Left ventricle myocardium inferior (tissue), 1 donor: ENCODE measurements around the gene TEX52. TPM values are rescaled to one million over a fixed set of nuclear protein-coding genes. Genes with fewer than 3 reads are reported as not detected.

Experiments used
- DNase-seq: peaks from one replicate; pipeline ENCODE4 v3.0.0-alpha.2; 2020
- H3K27ac ChIP-seq: fragments of 200-600 bp; replicated peaks from 2 replicates; pipeline ENCODE4 v1.8.0; 2021
- H3K27me3 ChIP-seq: fragments of 200-600 bp; 2 replicates; pipeline ENCODE4 v1.8.0; 2021; ENCODE audit warnings: low read depth
- H3K36me3 ChIP-seq: fragments of 200-600 bp; 2 replicates; pipeline ENCODE4 v1.8.0; 2021
- H3K4me1 ChIP-seq: fragments of 200-600 bp; 2 replicates; pipeline ENCODE4 v1.8.0; 2021
- H3K4me3 ChIP-seq: fragments of 200-600 bp; 2 replicates; pipeline ENCODE4 v1.8.0; 2021; ENCODE audit warnings: mild to moderate bottlenecking, moderate library complexity
- H3K9me3 ChIP-seq: fragments of 200-600 bp; replicated peaks from 2 replicates; pipeline ENCODE4 v1.8.0; 2021
- intact Hi-C: fragments of 100-400 bp; cut with micrococcal nuclease; formaldehyde crosslinking; loops from one replicate; pipeline ENCODE4 v1.11.0; 2022
- total RNA-seq: library from RNA; stranded (reverse); fragmentation: NEBNext Ultra II Directional; extraction: Animal tissue kit (Norgen Biotek cat#: 25700); gene quantifications from one replicate; pipeline ENCODE4 v1.2.1, GENCODE V29; 2021
- TF ChIP-seq, protein P1 (sequence below): fragments of 200-600 bp; IDR thresholded peaks from 2 replicates; pipeline ENCODE4 v1.8.0; 2021; ENCODE audit warnings: antibody characterized with exemption, mild to moderate bottlenecking, borderline replicate concordance
- donor health status: DM: no; HTN: yes; CAD: no; lungs with severe emphysema.

TEX52 gene
- total RNA-seq, 1 donor from 2014 or later: not detected

- Histone ChIP-seq H3K9me3 (no peaks in the 10 kb centered on the region), H3K27me3 (no peaks in the 10 kb centered on the region), H3K4me1 (peaks cover 4% of the 10 kb centered on the region), H3K27ac (no peak overlapping the region), H3K4me3 (no peak overlapping the region), H3K36me3 (no peaks in the 10 kb centered on the region)
- DNase-seq: no peak
- intact Hi-C loops: no loop called here
- TF ChIP-seq, protein P1, sequence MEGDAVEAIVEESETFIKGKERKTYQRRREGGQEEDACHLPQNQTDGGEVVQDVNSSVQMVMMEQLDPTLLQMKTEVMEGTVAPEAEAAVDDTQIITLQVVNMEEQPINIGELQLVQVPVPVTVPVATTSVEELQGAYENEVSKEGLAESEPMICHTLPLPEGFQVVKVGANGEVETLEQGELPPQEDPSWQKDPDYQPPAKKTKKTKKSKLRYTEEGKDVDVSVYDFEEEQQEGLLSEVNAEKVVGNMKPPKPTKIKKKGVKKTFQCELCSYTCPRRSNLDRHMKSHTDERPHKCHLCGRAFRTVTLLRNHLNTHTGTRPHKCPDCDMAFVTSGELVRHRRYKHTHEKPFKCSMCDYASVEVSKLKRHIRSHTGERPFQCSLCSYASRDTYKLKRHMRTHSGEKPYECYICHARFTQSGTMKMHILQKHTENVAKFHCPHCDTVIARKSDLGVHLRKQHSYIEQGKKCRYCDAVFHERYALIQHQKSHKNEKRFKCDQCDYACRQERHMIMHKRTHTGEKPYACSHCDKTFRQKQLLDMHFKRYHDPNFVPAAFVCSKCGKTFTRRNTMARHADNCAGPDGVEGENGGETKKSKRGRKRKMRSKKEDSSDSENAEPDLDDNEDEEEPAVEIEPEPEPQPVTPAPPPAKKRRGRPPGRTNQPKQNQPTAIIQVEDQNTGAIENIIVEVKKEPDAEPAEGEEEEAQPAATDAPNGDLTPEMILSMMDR: no peak
These were observed 788 bp downstream of the TEX52 start for GRCh38 chr12:2856051-2856450.

GRCh38 chr12:2855546-2855945 is 1.3 kb downstream of the TEX52 start:
- TF ChIP-seq, protein P1: no peak
- intact Hi-C loops: no loop called here
- no peak for DNase-seq
- Histone ChIP-seq H3K4me3 (no peak overlapping the region), H3K27me3 (no peaks in the 10 kb centered on the region), H3K9me3 (no peaks in the 10 kb centered on the region), H3K4me1 (peaks cover 4% of the 10 kb centered on the region), H3K36me3 (no peaks in the 10 kb centered on the region), H3K27ac (no peak overlapping the region)

DNA sequence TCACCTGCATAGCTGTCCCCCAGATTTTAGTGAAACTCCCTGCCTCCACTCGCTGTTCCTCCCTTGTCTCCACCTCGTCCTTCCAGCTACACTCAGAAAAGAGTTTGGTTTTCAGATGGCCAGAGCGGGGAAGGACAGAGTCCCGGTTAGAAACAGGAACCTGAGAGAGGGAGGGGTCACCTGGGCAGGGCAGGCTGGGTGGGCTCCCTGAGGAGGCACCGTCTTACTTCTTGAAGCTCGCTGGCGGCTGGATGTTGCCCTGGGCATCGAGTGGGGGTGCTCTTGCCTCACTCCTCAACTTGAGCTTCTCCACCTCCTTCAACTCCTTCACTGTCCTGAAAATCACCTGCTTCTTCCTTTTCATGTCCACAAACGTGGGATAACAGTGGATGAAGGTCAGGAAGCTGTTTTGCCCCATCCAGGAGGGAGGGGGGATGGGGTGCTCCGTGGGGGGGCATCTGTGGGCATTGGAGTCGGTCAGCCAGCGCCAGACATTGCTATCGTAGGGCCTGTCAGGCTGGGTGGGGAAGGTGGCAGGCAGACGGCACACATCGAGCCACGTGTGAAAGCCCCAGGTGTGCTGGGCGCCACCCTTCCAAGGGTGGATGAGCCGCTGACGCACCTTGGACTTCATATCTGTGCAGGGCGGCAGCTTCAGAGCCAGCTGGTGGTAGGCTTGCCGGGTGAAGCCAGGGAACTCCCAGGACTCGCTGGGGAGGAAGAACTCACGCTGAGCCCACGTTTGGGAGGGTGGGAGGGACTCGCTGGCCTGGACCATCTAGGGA is 2.0 kb downstream of the TEX52 start:
- Histone ChIP-seq H3K36me3 (no peaks in the 10 kb centered on the region), H3K9me3 (no peaks in the 10 kb centered on the region), H3K27me3 (no peaks in the 10 kb centered on the region), H3K4me1 (peaks cover 4% of the 10 kb centered on the region), H3K4me3 (no peak overlapping the region), H3K27ac (no peak overlapping the region)
- TF ChIP-seq, protein P1: no peak
- intact Hi-C loops: no loop called here
- DNase-seq: no peak

GRCh38 chr12:2853626-2854025 is 3.2 kb downstream of the TEX52 start:
- peaks cover 4% of the 10 kb centered on the region for H3K4me1 ChIP-seq
- H3K27me3 ChIP-seq: no peaks in the 10 kb centered on the region
- H3K9me3 ChIP-seq: no peaks in the 10 kb centered on the region
- TF ChIP-seq, protein P1: peak; percentile 88
- intact Hi-C loops: no loop called here
- no peaks in the 10 kb centered on the region for H3K36me3 ChIP-seq
- no peak overlapping the region for H3K4me3 ChIP-seq
- H3K27ac ChIP-seq: no peak overlapping the region
- peak; percentile 84 for DNase-seq

DNA sequence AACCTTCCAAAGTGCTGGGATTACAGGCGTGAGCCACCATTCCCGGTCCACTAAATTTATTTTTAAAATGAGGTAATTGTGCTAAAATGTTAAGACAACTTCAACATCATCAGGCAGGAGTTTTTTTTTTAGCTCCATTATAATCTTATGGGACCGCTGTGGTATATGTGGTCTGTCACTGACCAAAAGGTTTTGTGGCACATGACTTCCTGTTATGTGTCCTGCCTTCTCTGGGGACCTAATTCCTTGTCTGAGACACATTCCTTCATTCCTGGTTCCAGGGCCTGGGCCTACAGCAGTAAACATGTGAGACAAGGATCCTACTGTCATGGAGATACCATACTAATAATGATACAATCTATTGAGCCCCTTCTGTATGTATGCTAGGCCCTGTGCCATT is 4.9 kb downstream of the TEX52 start:
- Histone ChIP-seq H3K4me1 (peaks cover 4% of the 10 kb centered on the region), H3K27me3 (no peaks in the 10 kb centered on the region), H3K27ac (no peak overlapping the region), H3K4me3 (no peak overlapping the region), H3K9me3 (no peaks in the 10 kb centered on the region), H3K36me3 (no peaks in the 10 kb centered on the region)
- intact Hi-C loops: no loop called here
- DNase-seq: no peak
- TF ChIP-seq, protein P1: no peak
